Psoas muscle (tissue), 8 donors: ENCODE measurements around the gene P2RX3. TPM values are rescaled to one million over a fixed set of nuclear protein-coding genes. Genes with fewer than 3 reads are reported as not detected.
A peak's percentile ranks its signal among the peaks of the same experiment; 100 is the strongest.

ENCODE experiments used
- ATAC-seq, 4 donors: fragments of 200-7000 bp; cut with Tn5 transposase; one replicate each; pipeline ENCODE4 v1.9.1; 2020; ENCODE audit warnings: moderate library complexity in 3 of 4, mild to moderate bottlenecking in 2 of 4
- DNase-seq, 2 donors: peaks; one replicate each; pipeline ENCODE4 v3.0.0-alpha.2; 2020
- H3K27ac ChIP-seq: fragments of 200-600 bp; one replicate; pipeline ENCODE4 v1.8.0; 2022
- H3K27me3 ChIP-seq, 3 donors: fragments of 200-600 bp in 1 of 3; one replicate each; pipeline versions ENCODE4 v1.6.1 to v1.8.0; 2013 to 2022; ENCODE audit warnings: low read length in 2 of 3, mild to moderate bottlenecking in 2 of 3, moderate library complexity in 1 of 3; ENCODE audit not compliant: insufficient read depth in 3 of 3
- H3K36me3 ChIP-seq, 2 donors: fragments of 200-600 bp in 1 of 2; one replicate each; pipeline versions ENCODE4 v1.6.1 to v1.8.0; 2013 to 2022; ENCODE audit warnings: low read depth in 1 of 2, mild to moderate bottlenecking in 1 of 2, moderate library complexity in 1 of 2; ENCODE audit not compliant: insufficient read depth in 1 of 2
- H3K4me1 ChIP-seq: fragments of 200-600 bp; one replicate; pipeline ENCODE4 v1.8.0; 2022
- H3K4me3 ChIP-seq: fragments of 200-600 bp; one replicate; pipeline ENCODE4 v1.8.0; 2022; ENCODE audit warnings: mild to moderate bottlenecking
- H3K9me3 ChIP-seq: fragments of 200-600 bp; one replicate; pipeline ENCODE4 v1.8.0; 2022
- WGBS, 3 donors: extraction: QIAGEN DNeasy Blood & Tissue Kit; methylation state at CpG; one replicate each; pipeline versions ENCODE4 v1.1.6 to v1.1.7; 2013; 5-methylcytosine and 5-hydroxymethylcytosine counted together
- intact Hi-C, 2 donors: fragments of 100-400 bp; cut with DNase I; formaldehyde crosslinking; loops; one replicate each; pipeline versions ENCODE4 v1.11.0 to v1.14.2; 2022
- polyA plus RNA-seq, 3 donors: library from polyadenylated mRNA; stranded (reverse); fragments of 200-250 nt; gene quantifications; one replicate each; pipeline ENCODE4 v1.2.3, GENCODE V29; 2013
- total RNA-seq, 4 donors: library from RNA; stranded (reverse); fragmentation: NEBNext Ultra II Directional in 2 of 4; extraction: Animal tissue kit (Norgen Biotek cat#: 25700) in 2 of 4; gene quantifications; one replicate each; pipeline versions ENCODE4 v1.2.1 to v1.2.4, GENCODE V29; 2021 to 2023
- TF ChIP-seq, protein P1 (sequence below): fragments of 200-600 bp; IDR thresholded peaks from one replicate; pipeline ENCODE4 v1.8.0; 2022; ENCODE audit warnings: antibody characterized with exemption
- donor health status: healthy with polysubstance abuse.
- donor health status: DM: no; HTN: no; CAD: no; lungs with moderate emphysema.
- donor health status: Bipolar disorder and iron deficiency.
- donor health status: healthy.
- donor health status: DM: yes; HTN: yes; CAD: no.
- donor health status: DM: no; HTN: no; CAD: no.
- donor health status: DM: no; HTN: no; CAD: no.
- donor health status: DM: yes; HTN: yes; CAD: no.

P2RX3 gene
- total and polyA plus RNA-seq, 7 donors, result 0.21 to 0.90 (median 0.40) TPM

DNA sequence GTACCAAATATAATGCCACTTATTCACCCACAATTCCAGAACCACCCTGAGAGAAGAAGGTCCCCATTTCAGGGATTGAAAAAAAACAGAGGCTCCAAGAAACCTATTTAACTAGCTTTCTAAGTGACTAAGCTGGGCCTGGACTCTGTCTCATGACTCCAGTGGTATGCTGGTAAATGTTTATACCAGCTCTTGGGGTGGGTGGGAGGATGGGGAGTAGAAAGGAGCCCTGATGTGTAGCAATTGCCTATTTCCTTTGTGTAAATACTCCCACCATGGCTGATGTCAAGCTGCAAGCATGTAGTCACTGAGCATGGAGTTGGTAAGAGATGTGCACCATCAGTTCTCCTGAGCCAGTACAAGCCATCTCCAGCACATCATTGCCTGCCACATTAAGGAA lies 40.0 kb downstream of the P2RX3 start:
- DNase-seq (no peak), ATAC-seq (no peak)
- no peak overlapping the region for H3K27ac ChIP-seq
- peaks cover 0 to 5% (median 4%) of the 10 kb centered on the region in 3 donors for H3K27me3 ChIP-seq
- no peaks in the 10 kb centered on the region for H3K4me1 ChIP-seq
- intact Hi-C loops, result no loop called here
- H3K4me3 ChIP-seq, result no peak overlapping the region
- TF ChIP-seq, protein P1, sequence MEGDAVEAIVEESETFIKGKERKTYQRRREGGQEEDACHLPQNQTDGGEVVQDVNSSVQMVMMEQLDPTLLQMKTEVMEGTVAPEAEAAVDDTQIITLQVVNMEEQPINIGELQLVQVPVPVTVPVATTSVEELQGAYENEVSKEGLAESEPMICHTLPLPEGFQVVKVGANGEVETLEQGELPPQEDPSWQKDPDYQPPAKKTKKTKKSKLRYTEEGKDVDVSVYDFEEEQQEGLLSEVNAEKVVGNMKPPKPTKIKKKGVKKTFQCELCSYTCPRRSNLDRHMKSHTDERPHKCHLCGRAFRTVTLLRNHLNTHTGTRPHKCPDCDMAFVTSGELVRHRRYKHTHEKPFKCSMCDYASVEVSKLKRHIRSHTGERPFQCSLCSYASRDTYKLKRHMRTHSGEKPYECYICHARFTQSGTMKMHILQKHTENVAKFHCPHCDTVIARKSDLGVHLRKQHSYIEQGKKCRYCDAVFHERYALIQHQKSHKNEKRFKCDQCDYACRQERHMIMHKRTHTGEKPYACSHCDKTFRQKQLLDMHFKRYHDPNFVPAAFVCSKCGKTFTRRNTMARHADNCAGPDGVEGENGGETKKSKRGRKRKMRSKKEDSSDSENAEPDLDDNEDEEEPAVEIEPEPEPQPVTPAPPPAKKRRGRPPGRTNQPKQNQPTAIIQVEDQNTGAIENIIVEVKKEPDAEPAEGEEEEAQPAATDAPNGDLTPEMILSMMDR, result no peak
- H3K36me3 ChIP-seq, result no peaks in the 10 kb centered on the region
- H3K9me3 ChIP-seq, result no peaks in the 10 kb centered on the region

DNA sequence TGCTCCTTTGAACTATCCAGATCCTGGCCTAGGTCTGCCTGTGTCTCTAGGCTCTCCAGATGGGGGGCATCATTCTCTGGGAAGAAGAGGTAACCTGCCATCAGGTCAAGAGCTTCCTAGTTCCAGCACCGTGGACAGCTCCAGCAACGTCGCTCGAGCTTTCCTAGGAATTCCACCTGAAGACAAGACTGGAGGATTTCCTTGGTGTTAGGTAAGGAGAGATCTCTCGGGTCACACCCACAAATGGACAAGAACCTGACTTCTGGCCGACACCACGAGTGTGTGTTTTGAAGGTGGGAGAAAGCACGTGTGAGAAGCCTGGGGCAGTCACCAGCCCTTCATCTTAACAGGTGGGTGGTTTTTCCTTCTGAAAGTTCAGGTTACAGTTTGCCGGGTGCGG lies 41.6 kb downstream of the P2RX3 start:
- no peak for DNase-seq
- no peak for ATAC-seq
- Histone ChIP-seq H3K36me3 (no peaks in the 10 kb centered on the region), H3K4me1 (no peaks in the 10 kb centered on the region), H3K27ac (no peak overlapping the region), H3K27me3 (peaks cover 0 to 5% (median 4%) of the 10 kb centered on the region in 3 donors), H3K4me3 (no peak overlapping the region), H3K9me3 (no peaks in the 10 kb centered on the region)
- intact Hi-C loops, result no loop called here
- TF ChIP-seq, protein P1, result no peak
- 17 to 23% (median 20%) methylated on average over 10 of the region's 10 CpGs for WGBS, 3 donors

DNA sequence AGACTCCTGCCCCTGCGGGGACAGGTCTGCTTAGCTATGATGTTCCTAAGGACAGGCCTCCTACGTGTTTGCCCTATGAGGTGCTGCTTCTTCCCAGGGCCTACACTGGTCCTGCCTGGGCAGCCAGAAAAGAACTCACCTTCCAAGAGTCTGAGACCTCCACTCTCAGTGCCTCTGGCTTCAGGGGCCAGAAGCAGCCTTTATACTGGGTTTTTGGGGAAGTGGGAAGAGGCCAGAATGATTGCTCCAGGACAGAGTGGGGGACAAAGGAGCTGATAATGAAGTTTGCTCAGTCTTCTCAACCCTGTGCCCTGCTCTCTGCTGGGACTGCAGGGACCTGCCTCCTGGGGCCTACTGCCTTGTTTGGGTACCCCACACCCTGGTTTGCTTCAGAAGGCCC lies 42.8 kb downstream of the P2RX3 start, which contains the start of gene PRG3:
TSS of gene PRG3 (minus strand) at position 176 of the 400 bp plus-strand sequence. CDS start 442 bp downstream, outside the sequence.
- intact Hi-C loops, result no loop called here
- Histone ChIP-seq H3K4me3 (no peak within 1 kb of the TSS), H3K27me3 (peaks cover 0 to 5% (median 4%) of the 10 kb centered on the region in 3 donors), H3K4me1 (peaks cover 2% of the 10 kb centered on the region), H3K27ac (no peak within 1 kb of the TSS), H3K36me3 (no peaks in the 10 kb centered on the region), H3K9me3 (no peaks in the 10 kb centered on the region)
- no peak for ATAC-seq
- DNase-seq, result no peak
- TF ChIP-seq, protein P1, result no peak
- WGBS, 3 donors, result 65 to 79% (median 68%) methylated on average over 2 of the region's 2 CpGs

DNA sequence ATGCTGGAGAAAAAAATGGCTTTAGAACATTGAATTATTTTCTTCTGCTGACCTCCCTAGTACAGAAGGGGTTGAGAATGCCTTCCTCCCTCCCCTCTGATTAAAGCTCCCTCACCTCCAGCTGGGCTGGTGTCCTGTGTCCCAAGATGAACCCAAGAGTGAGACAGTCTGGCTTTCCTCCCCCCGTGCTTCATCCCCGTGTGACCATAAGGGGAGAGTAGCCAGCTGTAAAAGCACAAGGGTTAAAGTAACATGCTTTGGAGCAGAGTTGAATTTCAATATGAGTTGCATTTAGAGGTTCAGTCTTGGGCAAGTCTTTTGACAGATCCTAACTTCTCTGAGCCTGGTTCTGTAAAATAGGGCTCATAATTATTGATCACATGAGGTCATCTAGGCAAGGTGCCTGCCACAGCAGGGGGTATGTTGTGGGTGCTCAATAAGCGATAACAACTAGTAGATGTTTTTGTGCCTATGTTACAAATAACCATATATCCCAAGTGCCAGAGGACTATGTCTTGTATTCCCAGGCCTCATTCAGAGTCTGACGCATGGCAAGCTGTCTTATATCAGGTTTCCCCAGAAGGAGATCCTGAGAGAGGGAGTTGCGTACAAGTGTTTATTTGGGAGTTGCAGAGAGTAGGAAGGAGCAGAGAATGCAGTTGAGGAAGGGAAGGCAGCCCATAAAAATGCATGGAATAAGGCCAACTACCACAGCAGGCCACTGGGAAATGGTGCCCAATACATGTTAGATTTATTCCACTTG lies 48.2 kb downstream of the P2RX3 start:
- ATAC-seq (peak in 3 of 4 donors; percentile 75 to 83 (median 80)), DNase-seq (no peak)
- H3K27me3 ChIP-seq, result peaks cover 0 to 2% (median 0%) of the 10 kb centered on the region in 3 donors
- 36 to 55% (median 50%) methylated on average over 5 of the region's 5 CpGs for WGBS, 3 donors
- H3K4me1 ChIP-seq, result peaks cover 10% of the 10 kb centered on the region
- peak overlapping the region; percentile 46 for H3K27ac ChIP-seq
- no peaks in the 10 kb centered on the region for H3K36me3 ChIP-seq
- H3K4me3 ChIP-seq, result no peak overlapping the region
- TF ChIP-seq, protein P1, result no peak
- intact Hi-C loops, result no loop called here
- no peaks in the 10 kb centered on the region for H3K9me3 ChIP-seq
